ENCODE measurements around the gene IGLL1.

Gene IGLL1

GRCh38 chr22:23553924-23554870 is 25.9 kb downstream of the IGLL1 start:
- in situ Hi-C loops (cut with MboI; ENCODE audit: low pct_unique_long_range_greater_than_20kb, low sequenced_read_pairs, unreplicated experiment): no loop called here
- DNase-seq (ENCODE audit: low spot score): no peak

GRCh38 chr22:23553438-23553837 is 26.7 kb downstream of the IGLL1 start:
- no peak for TF ChIP-seq CTCF (IDR thresholded peaks at IDR 0.05; ENCODE audit: extremely low read depth, insufficient read depth, missing control alignments)
- DNase-seq (ENCODE audit: low spot score): no peak
- in situ Hi-C loops (cut with MboI; ENCODE audit: low pct_unique_long_range_greater_than_20kb, low sequenced_read_pairs, unreplicated experiment): no loop called here

More at GRCh38 chr22:23553924-23554870, 25.9 kb downstream of the IGLL1 start:
- TF ChIP-seq CTCF (IDR thresholded peaks at IDR 0.05; ENCODE audit: extremely low read depth, insufficient read depth, missing control alignments): no peak

- no peak for TF ChIP-seq CTCF (IDR thresholded peaks at IDR 0.05; ENCODE audit: extremely low read depth, insufficient read depth, missing control alignments)
- in situ Hi-C loops (cut with MboI; ENCODE audit: low pct_unique_long_range_greater_than_20kb, low sequenced_read_pairs, unreplicated experiment): no loop called here
- no peak for DNase-seq (ENCODE audit: low spot score)
Observed at GRCh38 chr22:23552573-23552972, 27.5 kb downstream of the IGLL1 start.

- DNase-seq (ENCODE audit: low spot score): no peak
- in situ Hi-C loops (cut with MboI; ENCODE audit: low pct_unique_long_range_greater_than_20kb, low sequenced_read_pairs, unreplicated experiment): no loop called here
- no peak for TF ChIP-seq CTCF (IDR thresholded peaks at IDR 0.05; ENCODE audit: extremely low read depth, insufficient read depth, missing control alignments)
Observed at GRCh38 chr22:23551385-23551784, 28.7 kb downstream of the IGLL1 start.

GRCh38 chr22:23550049-23550650 is 29.9 kb downstream of the IGLL1 start:
- in situ Hi-C loops (cut with MboI; ENCODE audit: low pct_unique_long_range_greater_than_20kb, low sequenced_read_pairs, unreplicated experiment): no loop called here
- no peak for TF ChIP-seq CTCF (IDR thresholded peaks at IDR 0.05; ENCODE audit: extremely low read depth, insufficient read depth, missing control alignments)
- DNase-seq (ENCODE audit: low spot score): no peak

GRCh38 chr22:23549198-23549595 is 30.9 kb downstream of the IGLL1 start:
- peak; percentile 12 for DNase-seq (ENCODE audit: low spot score)
- TF ChIP-seq CTCF (IDR thresholded peaks at IDR 0.05; ENCODE audit: extremely low read depth, insufficient read depth, missing control alignments): no peak
- in situ Hi-C loops (cut with MboI; ENCODE audit: low pct_unique_long_range_greater_than_20kb, low sequenced_read_pairs, unreplicated experiment): no loop called here
